Hindlimb muscle (tissue), 1 donor: ENCODE results near the gene SMIM38. TPM values are rescaled to one million over a fixed set of nuclear protein-coding genes. Genes with fewer than 3 reads are reported as not detected.

Experiments used
- DNase-seq: peaks from one replicate; pipeline ENCODE4 v3.0.0-alpha.2; 2013
- polyA plus RNA-seq: library from polyadenylated mRNA; unstranded; fragments of 120-200 nt; gene quantifications from one replicate; pipeline ENCODE4 v1.2.1, GENCODE V29; 2013; ENCODE audit not compliant: insufficient read length

SMIM38 gene
- polyA plus RNA-seq = 0.12 TPM

DNA sequence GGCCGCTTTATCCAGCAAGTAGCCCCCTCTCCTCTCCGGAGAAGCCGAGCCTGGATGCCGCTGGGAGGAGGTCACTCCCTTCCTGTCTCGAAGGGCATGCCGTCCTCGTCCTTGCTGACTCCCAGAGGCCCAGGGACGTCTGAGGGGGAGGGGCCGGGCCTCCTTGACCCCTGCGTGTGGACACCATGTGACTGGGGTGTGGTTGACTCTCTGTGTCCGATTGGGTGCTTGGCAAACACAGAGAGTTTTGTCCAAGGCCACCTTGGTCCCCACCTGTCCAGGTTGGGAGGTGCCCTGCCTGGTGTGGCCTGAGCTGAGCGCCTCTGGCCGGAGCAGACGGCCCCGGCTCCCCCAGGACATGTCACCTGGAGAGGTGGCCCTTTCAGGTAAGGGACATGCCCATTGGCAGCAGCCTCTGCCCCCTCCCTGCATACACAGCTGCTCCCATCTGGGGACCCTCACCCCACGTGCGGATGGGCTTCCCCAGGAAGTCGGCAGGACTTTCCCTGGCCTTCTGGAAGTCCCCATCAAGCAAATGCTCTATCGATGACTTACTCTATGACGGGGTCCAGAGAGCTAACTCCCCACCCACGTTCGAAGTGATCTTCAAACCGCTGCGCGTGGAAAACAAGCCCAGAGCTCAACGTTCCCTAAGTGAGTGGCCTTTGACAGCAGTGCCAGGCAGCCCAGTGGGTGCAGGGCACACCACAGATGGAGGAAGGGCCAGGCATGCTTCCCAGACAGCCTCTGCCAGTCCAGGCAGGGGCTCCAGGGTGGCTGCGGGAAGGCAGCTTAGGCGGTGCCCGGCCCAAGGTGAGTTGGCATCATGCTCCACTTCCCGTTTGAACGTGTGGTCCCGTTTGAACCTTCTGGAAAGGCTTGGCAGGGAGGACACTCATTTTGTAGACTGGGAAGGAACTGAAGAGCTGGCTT, at the start of gene SMIM38:
SMIM38 (plus strand) TSS at position 634 of the 933 bp plus-strand sequence. CDS start 1,912 bp downstream, outside the sequence.
- DNase-seq = no peak

DNA sequence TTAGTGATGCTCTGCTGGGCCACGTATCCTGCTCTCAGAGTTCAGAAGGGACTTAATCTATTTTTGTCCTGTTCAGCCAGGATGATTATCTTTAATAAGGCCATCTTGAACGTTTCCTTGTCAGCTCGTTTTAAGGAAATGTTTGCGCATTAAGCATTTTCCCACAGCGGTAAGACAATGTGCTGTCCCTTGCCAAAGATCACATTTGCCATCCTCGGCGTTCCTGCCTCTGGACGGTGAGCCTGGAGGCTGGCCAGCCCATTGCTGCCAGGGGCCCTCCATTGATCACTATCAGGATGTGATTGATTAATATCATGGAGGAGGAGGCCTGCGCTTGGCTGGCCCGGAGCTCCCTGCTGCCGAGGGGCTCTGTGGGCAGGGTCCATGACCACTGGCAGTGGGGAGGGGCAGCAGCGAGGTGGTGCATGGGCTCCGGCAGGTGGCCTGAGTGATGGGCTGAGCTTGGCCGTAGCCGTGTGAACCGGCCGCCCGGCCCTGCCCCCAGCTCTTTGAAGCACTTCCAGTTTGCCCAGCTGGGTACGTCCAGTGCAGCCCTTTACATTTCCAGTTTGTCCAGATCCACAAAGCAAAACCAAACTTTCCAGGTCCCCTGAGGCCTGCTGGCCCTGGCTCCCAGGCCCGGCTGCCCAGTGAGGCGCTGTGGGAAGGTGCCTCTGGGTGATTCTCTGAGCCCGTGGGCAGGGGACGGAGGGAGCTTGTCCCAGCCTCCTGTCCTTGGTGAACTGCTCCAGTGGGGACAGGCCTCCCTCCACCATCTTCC, 49.5 kb upstream of the SMIM38 start:
- DNase-seq = no peak

DNA sequence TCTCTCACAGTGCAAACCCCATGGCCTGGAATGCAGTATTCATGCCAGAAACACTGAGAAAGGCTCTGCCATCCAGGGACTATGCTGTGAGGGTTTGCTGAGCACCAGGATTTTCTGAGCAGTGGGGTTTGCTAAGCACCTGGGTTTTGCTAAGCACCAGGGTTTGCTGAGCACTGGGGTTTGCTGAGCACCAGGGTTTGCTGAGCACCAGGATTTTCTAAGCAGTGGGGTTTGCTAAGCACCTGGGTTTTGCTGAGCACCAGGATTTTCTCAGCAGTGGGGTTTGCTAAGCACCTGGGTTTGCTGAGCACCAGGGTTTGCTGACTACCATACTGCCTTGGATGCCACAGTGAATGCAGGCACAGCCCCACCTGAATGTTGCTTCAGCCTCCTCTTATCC, 48.3 kb upstream of the SMIM38 start:
- DNase-seq = no peak

DNA sequence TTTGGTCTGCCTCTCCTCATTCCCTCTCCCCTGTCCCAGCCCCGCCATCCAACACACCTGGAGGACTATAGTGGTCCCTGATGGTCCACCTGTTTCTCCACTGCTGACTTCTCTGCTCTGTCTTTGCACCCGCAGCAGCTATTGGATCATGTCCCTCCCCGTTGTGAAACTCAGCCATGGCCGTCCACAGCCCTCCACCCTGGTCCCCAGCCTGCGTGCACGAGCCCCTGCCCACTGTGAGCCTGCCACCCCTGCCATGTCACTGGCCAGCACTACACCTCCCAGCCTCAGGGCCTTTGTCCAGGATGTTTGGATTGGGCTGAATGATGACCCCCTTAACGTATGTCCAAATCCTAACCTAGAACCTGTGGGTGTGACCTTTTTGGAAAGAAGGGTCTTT, 47.7 kb upstream of the SMIM38 start:
- no peak for DNase-seq

DNA sequence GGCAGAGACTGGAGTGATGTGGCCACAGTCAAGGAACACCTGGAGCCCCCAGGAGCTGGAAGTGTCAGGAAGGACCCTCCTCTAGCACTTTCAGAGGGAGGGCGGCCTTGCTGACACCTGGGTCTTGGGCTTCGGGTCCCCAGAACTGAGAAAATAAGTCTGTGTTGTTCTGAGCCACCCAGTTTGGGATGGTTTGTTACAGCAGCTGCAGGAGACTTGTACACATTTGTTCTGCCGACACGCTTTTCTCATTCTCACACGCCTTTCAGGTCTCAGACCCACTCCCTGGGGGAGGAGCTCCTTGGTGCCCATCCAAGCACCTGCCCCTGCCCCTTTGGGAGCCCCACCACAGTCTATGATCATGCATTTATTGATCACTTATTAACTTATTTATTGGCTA, 47.2 kb upstream of the SMIM38 start:
- no peak for DNase-seq

DNA sequence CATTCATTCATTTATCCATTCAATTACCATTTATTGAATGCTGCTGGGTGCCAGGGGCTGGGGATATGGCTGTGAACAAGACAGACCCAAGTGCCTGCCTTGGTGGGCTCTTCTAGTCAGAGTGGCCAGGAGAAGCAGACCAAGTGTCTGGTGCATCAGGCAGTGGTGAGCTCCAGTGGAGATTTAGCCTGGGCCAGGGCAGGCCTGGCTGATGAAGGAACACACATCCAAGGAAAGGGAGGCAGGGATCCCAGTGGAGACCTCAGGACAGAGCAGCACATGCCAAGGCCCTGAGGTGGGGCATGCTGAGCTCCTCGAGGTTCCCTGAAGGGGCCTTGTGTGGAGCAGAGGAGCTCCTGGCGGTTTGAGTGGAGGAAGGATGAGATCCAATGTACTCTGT, 46.6 kb upstream of the SMIM38 start:
- no peak for DNase-seq

DNA sequence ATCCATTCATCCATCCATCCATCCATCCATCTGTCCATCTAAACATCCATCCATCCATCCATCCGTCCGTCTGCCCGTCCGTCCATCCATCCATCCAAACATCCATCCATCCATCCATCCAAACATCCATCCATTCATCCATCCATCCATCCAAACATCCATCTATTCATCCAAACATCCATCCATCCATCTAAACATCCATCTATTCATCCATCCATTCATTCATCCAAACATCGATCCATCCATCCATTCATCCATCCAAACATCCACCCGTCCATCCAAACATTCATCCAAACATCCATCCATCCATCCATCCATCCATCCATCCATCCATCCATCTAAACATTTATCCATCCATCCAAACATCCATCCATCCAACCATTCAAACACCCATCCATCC, 45.3 kb upstream of the SMIM38 start:
- DNase-seq = no peak

DNA sequence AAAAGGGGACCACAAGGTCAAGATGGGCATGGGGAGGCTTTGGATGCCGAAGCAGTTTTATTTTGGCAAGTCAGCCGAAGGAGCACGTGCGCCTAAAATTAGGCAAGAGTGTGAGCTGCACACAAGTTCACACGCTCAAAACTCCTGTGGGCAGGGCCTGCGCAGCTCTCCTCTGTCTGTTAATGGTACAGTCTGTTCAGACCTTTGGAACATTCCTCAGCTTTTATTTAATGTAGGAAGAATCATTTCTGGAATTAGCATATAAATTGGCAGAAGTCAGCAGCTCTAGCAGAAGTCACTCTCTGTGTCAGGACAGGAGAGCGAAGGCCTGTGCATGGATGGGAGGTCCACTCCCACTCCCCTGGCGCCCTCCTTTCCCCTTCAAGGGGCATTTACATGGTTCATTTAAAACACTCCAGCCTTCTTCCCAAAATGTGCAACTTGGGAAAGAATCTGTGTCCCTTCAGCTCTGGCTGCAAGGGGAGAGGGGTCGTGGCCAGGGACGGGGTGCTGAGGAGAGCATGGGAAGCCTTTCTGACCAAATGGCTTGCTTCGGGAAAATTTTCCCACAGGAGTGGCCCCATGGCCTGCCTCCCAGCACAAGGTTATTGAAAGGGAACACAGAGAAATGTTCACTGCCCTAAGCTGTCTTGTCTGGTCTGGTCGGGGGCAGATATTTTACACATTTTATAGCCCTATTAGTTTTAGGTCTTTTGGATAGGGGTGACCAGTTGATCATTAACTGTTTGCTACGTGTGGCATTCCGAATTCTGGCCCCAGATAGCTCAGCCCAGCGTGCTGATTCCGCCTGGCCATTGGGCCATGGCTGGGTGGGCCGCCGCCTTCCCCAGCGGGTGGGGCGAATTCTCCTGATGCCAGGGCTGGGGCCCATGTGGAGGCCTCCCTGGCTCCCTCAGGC, 43.9 kb upstream of the SMIM38 start:
- no peak for DNase-seq

DNA sequence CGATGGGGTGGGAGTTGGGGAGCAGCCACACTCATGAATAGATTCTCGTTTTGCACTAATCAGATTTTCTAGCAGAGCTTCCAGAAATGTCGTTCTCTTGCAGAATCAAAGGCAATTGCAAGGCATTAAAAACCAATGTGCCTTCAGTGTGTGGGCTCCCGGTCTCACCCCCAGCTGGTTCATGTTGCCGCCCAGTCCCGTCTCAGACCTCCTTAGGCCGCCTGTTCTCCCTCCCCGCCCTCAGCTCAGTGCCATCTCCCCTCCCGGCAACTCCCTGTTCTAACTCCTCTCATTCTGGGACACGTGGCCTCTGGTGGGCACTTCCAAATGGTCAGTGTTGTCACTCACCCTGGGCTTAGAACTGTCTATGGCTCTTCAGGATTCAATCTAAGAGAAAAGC, 42.5 kb upstream of the SMIM38 start:
- DNase-seq = no peak

DNA sequence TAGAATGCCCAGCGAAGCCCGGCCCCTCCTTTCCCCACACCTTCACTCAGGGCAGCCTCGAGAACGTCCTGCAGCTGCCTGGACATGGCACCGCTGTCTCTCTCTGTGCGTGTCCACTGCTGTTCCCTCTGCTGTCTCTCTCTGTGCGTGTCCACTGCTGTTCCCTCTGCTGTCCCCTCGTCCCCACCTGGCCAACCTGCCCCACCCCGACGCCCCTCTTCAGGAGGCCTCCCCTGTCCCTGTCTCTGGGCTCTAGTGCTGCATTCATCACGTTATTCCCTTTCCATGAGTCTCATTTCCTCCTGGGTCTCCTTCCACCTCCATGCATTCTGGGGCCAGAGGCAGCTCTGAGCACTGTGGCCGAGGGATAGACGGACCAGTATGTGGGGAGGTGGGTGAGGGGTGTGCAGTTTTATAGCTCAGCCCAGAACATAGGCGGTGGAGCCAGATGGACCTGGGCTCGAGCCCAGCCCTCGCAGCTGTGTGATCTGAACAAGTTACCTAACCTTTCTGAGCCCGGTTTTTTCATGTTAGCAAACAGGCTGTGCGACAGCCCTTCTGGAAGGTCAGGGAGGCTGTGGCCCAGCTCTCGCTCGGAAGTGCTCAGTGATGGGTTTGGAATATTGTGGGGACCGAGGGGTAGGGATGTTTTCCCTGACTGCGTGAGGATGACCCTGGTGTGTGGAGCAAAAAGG, 41.9 kb upstream of the SMIM38 start:
- DNase-seq = no peak

DNA sequence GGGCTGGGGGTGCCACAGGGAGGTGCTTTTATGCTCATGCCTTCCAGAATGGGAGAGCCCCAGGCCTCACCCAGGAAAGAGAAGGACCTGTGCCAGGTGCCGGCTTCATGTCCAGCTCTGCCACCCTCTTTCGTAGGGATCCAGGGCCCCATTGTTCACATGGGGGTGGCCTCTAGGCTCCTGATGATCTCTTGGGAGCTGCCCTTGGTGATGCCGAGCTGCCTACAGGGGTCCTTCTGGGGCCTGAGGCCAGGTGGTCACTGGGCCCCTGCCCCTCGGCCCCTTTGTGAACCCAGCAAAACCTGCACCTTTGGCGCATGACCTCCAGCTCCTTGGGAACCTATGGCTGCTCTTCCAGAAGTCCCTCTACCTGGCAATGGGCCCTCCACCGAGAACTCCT, 41.4 kb upstream of the SMIM38 start:
- no peak for DNase-seq

DNA sequence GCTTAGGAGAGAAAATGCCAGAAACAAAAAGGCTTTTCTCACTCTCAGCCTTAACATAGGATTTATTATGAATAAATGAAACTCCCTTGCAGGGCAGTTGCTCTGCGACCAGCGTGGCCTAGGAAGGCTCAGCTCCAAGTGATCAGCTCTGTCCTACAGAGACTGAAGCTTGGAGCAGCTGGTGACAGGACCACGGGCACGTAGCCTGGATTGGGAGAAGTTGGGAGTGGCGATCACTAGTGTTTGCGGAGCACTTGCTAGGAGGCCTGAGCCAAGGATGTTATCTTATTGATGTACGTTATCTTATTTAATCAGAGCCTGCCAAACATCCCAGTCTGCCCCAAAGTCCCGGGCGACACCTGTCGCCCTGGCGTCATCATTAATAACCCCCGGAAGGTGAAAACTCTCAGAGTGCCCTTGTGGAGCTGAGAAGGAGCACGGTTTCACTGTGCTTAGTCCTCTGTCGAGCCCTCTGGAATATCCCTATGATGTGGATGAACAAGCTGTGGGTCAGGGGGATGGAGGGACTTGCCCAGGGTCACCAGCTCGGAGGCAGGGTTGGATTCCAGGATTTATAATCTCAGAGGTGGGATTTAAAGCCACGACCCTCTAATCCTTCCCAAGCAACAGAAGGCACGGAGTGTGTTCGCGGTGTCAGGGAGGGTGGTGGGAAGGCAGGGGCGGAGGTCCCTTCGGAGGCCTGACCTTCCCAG, 40.8 kb upstream of the SMIM38 start:
- DNase-seq = no peak

DNA sequence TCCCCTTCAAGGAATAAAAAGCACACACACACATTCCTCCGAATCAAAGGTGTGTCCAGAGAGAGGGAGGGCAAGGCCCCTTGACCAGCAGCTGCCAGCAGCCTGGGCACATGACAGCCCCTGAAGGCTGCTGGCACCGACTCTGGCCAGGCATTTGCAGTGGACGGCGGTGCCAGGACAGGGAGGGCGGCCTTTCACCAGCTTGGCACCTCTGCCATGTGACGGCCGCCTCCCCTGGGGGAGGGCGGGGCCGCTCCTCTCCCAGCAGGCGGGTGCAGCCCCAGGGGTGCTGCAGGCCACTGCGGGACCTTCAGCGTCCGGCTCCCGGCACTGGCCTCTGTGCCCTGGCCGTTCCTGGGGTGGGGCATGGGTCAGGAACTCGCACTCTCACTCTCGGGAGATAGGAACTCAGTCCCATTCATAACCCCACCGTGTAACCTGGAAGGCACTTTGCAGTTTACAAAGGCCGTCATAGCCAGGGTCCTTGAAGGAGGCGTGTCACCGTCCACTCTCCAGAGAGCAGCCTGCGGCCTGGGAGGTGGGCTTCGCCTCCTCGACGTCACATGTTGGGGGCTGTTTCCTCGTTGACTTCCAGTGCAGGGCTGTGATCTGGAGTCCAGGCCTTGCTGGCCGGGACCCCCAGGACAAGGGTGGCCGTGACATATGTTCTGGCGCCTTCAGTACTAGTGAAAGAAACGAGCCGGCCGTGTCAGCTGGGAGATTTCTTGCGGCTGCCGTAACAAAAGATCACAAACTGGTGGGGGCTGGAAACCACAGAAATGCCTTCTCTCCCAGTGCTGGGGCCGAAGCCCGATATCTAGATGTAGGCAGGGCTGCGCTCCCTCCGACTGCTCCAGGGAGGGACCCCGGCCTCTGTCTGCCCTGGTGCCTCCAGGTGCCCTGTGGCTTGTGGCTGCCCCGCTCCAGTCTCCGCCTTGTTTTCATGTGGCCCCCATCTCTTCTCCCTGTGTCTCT, 39.9 kb upstream of the SMIM38 start:
- DNase-seq = no peak

DNA sequence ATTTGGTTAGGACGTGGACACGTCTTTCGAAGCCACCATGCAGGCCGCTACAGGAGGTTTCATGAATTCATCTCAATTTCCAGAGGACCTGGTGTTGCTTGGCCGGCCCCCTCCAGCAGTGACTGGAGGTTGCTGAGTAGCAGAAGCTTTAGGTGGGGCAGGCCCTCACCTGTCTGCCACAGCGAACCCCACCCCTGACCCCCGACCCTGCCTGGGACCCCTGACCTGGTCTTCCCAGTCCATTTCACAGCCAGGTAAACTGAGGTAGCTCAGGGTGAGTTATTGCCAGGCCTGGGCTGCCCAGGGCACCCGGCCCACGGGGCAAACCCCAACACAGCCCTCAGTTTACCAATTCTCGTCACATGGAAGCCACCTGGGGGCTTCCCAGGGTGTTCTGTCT, 39.1 kb upstream of the SMIM38 start:
- no peak for DNase-seq

DNA sequence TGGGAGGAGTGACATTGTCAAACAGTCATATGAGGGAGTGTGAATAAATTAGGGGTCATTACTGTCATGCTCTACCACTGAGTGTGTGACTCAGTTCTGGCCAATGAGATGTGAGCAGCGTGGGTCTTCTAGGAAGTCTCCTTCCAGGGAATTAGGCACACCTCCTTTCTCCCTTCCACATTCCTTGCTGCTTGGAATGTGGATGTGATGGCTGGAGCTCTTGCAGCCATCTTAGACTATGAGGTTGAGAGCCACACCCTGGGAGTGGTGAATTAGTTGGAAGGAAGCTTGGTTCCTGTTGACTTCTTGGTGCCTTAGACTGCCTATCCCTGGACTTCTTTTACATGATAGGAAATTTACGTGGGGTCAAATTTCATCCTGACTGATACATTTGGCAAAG, 36.5 kb upstream of the SMIM38 start:
- no peak for DNase-seq

DNA sequence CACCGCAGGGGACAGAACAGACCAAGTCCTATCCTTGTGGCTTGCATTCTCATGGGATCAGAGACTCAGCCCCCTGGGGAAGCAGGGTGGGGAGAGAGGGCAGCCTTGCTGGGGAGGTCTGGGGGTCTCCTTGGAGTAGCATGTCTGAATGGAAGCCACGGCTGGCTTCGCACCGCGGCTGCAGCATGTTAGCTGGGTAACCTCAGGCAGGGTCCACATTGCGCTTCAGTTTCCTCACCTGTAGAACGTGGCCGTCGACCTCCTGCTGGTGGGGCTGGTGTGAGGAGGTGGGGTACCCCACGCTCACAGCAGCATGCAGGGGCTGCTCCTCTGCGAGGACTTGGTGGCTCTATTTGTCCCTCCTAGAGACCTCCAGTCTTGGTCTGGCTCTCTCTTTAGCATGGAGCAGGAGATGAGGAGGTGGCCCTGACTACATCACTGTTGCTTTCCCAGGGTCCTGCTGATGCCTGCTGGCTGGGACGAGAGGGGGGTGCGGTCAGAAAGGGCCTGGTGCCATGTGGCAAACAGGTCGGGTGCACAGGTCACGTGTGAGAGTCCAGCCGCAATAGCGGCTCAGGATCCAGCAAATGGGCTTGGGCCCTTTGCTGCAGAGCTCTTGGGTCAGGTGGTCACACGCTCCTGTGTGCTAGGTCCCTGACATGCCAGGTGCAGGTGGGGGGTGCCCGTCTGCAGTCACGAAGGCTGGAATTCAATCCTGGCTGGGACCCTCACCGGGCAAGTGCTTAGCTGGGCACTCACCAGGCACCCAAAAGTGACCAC, 35.4 kb upstream of the SMIM38 start:
- no peak for DNase-seq

DNA sequence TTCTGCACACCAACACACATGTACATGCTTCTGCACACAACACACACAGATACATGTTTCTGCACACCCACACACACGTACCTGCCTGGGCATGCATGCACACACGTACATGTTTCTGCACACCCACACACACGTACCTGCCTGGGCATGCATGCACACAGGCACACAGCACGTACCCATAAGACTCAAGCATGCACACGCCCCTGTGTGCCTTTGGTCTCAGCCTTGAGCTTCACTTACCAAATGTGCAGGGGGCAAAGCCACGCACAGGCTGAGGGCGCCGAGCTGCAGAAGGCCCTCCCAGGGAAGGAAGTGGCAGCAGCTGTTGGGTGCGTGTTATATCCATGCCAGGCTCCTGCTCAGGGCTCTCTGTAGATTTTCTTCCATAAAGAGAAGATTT, 34.7 kb upstream of the SMIM38 start:
- DNase-seq = no peak

DNA sequence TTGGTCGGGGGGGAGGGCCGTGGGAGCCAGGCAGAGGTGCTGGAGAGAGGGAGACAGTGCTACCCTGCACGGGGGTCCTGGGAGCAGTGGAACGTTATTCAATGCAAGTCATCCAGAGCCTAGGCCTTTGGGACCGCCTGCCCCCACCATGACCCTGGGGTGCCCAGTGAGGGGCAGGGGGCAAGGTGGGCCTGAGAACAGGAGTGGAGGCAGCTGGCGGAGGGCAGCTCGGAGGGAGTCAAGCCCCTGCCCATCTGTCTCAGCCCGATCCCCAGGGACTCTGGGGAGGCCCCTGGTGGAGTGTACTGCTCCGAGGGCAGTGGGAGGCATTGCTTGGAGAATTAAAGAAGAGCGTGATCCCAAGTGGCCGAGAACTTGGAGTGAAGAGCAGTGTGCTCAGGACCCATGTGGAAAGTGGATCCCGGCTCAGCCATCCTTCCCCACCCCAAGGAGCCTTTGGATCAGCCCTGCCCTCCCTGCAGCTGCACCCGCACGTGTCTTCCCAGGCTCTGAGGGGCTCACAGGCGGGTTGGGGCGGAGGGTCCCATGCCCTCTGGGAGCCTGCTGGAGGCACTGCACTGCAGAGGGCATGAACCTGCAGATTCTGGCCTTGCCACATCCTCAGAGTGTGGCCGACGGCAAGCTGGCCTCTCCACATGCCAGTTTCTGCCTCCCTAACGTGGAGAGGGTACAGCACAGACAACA, 34.0 kb upstream of the SMIM38 start:
- DNase-seq = no peak

DNA sequence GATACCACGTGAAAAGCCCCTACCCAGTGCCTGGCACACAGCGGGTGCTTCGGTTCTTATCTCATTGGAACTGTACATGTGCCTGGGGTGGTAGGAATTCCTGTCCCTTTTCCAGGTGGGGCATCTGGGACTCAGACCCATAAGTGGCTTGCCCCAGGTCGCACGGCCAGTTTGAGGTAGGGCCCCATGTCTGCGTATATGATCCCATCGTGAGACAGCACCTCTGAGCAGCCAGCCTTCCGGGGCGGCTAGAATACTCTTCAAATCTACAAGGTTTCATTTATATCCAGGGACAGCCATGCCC, 33.5 kb upstream of the SMIM38 start:
- no peak for DNase-seq
